ENCODE data around the gene ACER3.

ACER3 gene

GRCh38 chr11:76902121-76903014 lies 41.6 kb downstream of the ACER3 start:
- TF ChIP-seq, protein P1, sequence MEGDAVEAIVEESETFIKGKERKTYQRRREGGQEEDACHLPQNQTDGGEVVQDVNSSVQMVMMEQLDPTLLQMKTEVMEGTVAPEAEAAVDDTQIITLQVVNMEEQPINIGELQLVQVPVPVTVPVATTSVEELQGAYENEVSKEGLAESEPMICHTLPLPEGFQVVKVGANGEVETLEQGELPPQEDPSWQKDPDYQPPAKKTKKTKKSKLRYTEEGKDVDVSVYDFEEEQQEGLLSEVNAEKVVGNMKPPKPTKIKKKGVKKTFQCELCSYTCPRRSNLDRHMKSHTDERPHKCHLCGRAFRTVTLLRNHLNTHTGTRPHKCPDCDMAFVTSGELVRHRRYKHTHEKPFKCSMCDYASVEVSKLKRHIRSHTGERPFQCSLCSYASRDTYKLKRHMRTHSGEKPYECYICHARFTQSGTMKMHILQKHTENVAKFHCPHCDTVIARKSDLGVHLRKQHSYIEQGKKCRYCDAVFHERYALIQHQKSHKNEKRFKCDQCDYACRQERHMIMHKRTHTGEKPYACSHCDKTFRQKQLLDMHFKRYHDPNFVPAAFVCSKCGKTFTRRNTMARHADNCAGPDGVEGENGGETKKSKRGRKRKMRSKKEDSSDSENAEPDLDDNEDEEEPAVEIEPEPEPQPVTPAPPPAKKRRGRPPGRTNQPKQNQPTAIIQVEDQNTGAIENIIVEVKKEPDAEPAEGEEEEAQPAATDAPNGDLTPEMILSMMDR (IDR thresholded peaks at IDR 0.05; ENCODE audit: low read depth, low read length): no peak
- no peak for DNase-seq (ENCODE audit: low read depth in 2 of 2)
- no peak overlapping the region for H3K4me3 ChIP-seq (replicated peaks in 1 of 2; ENCODE audit: low read depth in 2 of 2, low read length in 2 of 2)

- no peak overlapping the region for H3K4me3 ChIP-seq (replicated peaks in 1 of 2; ENCODE audit: low read depth in 2 of 2, low read length in 2 of 2)
- no peak for DNase-seq (ENCODE audit: low read depth in 2 of 2)
- TF ChIP-seq, protein P1 (IDR thresholded peaks at IDR 0.05; ENCODE audit: low read depth, low read length): no peak
Measured at GRCh38 chr11:76903325-76903724, 42.6 kb downstream of the ACER3 start.

DNA sequence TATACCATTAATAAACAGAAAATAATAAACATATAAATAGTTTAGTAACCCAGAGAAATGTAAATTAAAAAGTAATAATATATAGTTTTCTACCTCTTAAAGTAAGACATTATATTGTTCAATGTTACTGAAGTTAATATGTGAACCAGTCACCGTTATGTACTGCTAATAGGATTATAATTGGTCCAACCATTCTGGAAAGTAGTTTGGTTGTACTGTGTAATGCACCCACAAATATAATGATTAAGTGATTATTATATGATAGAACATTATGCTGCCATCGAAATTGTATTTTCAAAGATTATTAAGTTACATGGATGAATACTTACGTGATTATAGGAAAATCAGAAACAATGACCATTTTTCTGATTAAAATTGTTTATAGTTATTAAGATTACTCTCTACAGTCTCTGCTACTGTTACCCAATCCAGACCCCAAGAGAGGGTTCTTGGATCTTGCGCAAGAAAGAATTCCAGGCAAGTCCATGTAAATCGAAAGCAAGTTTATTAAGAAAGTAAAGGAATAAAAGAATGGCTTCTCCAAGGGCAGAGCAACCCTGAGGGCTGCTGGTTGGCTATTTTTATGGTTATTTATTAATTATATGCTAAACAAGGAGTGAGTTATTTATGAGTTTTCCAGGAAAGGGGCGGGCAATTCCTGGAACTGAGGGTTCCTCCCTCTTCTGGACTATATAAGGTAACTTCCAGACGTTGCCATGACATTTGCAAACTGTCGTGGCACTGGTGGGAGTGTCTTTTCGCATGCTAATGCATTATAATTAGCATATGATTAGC lies 50.1 kb downstream of the ACER3 start:
- no peak overlapping the region for H3K4me3 ChIP-seq (replicated peaks in 1 of 2; ENCODE audit: low read depth in 2 of 2, low read length in 2 of 2)
- TF ChIP-seq, protein P1 (IDR thresholded peaks at IDR 0.05; ENCODE audit: low read depth, low read length): no peak
- peak; percentile 56 to 58 for DNase-seq (ENCODE audit: low read depth in 2 of 2)

DNA sequence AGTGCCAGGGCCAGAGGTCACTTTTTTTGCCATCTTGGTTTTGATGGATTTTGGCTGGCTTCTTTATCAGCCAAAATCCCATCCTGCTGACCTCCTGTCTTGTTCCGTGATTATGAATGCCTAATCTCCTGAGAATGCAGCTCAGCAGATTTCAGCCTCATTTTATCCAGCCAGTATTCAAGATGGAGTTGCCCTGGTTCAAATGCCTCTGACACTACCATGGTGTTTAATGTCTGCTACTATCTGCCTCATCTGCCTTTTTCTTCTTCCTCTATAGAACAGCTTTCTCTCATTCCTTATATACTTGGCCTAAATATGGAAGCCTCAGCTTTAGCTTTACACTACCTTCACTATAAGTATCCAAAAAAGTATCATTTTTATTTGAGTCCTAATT lies 50.7 kb downstream of the ACER3 start:
- H3K4me3 ChIP-seq (replicated peaks in 1 of 2; ENCODE audit: low read depth in 2 of 2, low read length in 2 of 2): no peak overlapping the region
- TF ChIP-seq, protein P1 (IDR thresholded peaks at IDR 0.05; ENCODE audit: low read depth, low read length): no peak
- DNase-seq (ENCODE audit: low read depth in 2 of 2): no peak

GRCh38 chr11:76916712-76917111 lies 56.0 kb downstream of the ACER3 start:
- TF ChIP-seq, protein P1 (IDR thresholded peaks at IDR 0.05; ENCODE audit: low read depth, low read length): no peak
- DNase-seq (ENCODE audit: low read depth in 2 of 2): no peak
- H3K4me3 ChIP-seq (replicated peaks in 1 of 2; ENCODE audit: low read depth in 2 of 2, low read length in 2 of 2): no peak overlapping the region

GRCh38 chr11:76918941-76919386 lies 58.2 kb downstream of the ACER3 start:
- TF ChIP-seq, protein P1 (IDR thresholded peaks at IDR 0.05; ENCODE audit: low read depth, low read length): peak; percentile 69
- peak; percentile 80 for DNase-seq (ENCODE audit: low read depth in 2 of 2)
- peak overlapping the region in 1 of 2 donors; percentile 11 for H3K4me3 ChIP-seq (replicated peaks in 1 of 2; ENCODE audit: low read depth in 2 of 2, low read length in 2 of 2)
